ENCODE measurements around the gene MAP3K12. TPM values are rescaled to one million over a fixed set of nuclear protein-coding genes. Genes with fewer than 3 reads are reported as not detected.
"Not testable (repeated sequence)": the region's sequence is repeated elsewhere in the genome, so short reads cannot be mapped to it uniquely, and the experiment has no call there.

The MAP3K12 gene
- total RNA-seq, 1 experiment from 2014 or later = 7.7 TPM

DNA sequence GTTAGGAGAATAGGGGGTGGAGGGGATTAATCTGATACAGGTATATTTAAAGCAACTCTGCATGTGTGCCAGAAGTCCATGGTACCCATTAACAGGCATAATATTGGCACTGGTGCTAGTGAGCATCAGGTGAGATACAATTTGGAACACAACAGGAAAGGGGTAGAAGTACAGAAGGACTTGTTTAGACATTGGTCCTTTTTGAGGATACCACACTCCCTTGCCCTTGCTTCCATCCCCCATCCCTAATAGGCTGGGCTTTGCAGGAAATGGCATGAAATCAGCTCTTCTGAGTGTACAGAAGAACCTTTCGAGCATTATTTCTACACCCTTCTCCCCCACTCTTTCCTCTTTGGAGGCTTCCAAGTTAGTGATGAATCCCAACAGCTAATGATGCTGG is 31.0 kb downstream of the MAP3K12 start:
- DNase-seq (ENCODE audit: low read depth) = no peak

DNA sequence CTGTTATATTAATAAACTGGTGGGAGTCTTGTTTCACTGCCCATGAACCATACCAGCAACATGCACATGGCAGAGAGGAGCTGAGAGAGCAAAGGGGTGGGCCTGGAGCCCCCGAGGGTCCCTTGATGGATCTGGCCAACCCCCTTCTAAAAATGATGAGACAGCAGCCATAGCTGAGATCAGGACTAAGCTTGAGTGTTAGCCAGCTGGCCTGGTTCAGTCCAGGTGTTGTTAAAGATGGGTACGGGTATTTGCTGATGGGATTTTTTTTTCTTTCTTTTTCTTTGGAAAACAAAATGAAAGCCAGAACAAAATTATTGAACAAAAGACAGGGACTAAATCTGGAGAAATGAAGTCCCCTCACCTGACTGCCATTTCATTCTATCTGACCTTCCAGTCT is 31.4 kb downstream of the MAP3K12 start:
- no peak for DNase-seq (ENCODE audit: low read depth)

DNA sequence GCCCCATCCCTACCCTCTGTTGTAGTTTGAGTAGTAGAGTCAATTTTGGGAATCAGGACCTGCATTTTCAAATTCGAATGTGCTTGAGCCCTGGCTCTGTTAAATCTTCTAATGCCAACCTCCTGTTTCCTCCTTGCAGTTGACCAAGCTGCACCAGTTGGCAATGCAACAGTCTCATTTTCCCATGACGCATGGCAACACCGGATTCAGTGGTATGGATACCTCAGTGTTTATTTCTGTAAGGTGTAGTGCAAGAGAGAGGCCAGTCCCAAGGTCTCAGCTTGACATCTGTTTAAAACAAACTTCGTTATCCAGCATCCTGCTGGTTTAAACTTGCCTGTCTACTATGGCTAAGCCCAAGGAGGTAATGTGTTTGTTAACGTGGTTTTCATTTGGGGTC is 32.2 kb downstream of the MAP3K12 start:
- DNase-seq (ENCODE audit: low read depth) = no peak

DNA sequence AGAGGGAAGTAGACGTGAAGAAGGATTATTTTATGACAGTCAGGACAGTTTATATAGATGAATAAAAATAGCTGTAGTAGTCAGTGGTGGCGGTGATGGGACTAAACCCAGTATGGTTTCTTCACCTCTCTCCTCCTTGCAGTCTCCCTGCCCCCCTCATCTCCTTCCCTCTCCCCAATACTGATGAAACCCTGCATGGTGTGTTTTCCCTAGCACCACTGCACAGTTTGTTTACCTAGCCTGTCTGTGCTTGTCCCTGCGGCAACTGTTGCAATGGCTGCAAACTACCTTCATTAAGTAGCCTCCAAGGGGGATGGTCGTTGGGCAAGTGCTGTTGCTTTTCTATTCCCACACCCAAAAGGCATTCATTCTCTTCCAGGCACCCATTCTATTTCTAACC is 32.6 kb downstream of the MAP3K12 start:
- DNase-seq (ENCODE audit: low read depth) = no peak

DNA sequence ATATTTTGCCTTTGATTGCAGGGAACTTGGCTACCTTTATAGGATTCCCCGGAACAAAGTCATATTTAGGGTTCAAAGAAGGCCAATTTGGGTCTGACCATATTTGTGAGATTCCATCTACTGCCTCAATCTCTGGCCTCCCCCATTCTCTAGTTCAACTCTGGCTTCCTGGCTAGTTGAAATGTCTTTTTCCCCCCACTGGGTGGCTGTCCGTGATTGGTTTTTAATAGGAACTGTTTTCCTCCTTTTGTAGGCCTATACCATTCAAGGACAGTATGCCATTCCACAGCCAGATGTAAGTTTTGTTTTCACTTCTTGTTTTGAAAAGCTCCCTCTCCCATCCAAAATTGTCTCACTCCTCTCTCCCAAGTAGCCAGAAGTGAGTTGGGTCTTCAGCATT is 33.6 kb downstream of the MAP3K12 start:
- DNase-seq (ENCODE audit: low read depth) = no peak

DNA sequence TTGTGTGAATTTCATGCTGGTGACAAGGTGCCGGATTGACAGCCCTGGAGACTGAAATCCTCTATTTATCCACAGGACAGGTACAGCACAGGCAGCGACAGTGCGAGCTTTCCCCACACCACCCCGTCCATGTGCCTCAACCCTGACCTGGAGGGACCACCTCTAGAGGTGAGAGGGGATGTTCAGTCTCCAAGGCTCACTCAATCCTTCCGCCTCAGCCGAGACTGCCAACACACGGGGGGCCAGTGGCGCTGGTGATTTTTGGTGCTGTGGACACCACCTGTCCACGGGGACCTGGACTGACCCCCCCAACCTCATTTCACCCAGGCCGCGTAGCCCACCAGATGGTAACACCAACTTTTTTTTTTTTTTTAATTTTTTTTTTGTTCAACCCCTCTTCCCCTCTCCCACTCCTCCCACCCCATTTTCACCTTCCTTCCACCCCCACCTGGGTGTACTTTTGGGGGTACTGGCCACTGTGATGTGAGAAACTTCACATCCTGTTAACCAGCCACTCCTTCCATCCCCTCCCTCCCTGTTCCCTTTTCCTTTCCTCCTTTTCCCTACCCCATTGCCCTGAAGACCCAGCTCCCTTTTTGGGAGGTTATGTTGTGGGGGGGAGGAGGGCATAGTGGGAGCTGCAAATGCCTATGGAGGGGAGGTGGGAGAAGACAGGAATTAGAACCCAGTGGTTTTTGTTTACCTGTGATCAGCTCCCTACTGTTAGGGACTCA is 34.4 kb downstream of the MAP3K12 start:
- no peak for DNase-seq (ENCODE audit: low read depth)

DNA sequence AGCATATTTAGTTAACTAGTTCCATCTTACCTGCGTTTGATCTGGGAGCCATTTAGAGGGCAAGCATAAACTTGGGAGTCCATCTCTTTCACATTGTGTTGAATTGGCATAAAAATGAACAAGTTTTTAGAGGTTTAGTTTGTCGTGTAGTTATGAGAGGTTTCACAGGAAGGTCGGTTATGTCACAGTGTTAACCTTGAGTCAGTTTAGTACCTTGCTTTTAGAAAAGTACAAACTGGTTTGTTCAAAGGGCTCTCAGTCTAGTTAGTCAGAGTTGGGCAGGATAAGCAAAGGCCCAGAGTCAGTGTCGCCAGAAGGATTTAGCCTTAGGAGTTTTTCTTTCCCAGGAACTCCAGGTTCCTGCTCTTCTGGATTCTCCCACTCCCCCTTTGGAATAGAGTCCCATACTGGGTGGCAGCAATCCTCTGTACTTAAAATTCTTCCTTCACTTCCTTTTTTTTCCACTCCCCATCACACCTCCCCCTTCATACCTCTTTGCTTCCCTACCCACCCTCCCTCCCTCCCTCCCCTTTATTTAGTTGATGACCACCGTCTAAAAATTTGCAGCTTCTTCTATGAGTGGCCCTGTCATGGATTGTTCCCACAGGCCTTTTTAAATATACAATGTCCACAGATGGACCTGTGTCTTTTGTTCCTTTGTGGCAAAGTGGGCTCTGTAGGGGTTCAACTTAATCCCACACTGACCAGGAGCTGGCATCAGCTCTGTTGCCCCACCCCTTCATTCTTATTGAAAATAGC is 35.3 kb downstream of the MAP3K12 start:
- DNase-seq (ENCODE audit: low read depth) = no peak

DNA sequence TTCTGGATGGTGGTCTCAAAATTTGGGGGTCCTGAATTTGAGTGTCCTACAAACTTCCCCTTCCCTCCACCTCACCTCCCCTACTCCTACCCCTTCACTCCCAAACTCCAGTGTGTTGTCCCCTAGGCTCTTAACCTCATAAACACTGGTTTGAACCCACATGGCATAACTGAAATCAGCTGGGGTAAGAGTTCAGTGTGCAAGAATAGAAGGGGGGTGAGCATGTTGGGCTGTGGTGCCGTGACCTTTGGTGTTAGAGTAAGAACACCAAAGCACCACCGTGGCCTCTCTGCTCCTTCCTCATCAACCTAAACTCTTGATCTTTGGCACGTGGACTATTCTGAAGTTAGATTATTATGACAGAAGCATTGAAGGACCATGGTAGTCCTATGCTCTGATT is 36.3 kb downstream of the MAP3K12 start:
- DNase-seq (ENCODE audit: low read depth) = no peak

DNA sequence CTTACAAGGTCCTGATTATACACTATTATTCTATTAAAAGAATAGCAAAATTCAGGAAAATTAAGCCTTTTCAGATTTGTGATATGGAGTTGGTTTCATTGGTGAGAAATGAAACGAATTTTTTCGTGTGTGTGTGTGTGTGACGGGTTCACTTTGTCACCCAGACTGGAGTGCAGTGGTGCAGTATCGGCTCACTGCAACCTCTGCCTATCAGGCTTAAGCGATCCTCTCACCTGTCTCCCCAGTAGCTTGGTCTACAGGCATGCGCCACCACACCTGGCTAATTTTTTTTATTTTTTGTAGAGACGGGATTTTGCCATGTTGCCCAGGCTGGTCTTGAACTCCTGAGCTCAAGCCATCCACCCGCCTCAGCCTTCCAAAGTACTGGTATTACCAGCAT is 37.7 kb downstream of the MAP3K12 start:
- DNase-seq (ENCODE audit: low read depth) = no peak

DNA sequence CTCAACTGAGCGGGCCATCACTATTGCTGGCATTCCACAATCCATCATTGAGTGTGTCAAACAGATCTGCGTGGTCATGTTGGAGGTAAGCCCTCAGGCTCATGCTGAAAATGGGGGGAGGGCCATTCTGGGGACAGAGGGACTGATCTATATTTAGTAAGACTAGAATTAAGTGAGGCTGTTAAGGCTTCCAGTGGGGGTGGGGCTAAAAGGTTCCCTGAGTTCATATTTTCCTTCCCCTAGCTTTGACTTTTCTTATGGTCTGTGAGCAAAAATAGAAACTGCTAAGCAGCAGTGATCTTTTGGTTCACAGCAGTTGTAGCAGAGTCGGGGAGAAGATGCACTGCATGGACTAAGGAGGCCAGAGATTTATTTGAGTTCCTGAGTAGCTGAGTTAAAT is 38.2 kb downstream of the MAP3K12 start:
- no peak for DNase-seq (ENCODE audit: low read depth)

DNA sequence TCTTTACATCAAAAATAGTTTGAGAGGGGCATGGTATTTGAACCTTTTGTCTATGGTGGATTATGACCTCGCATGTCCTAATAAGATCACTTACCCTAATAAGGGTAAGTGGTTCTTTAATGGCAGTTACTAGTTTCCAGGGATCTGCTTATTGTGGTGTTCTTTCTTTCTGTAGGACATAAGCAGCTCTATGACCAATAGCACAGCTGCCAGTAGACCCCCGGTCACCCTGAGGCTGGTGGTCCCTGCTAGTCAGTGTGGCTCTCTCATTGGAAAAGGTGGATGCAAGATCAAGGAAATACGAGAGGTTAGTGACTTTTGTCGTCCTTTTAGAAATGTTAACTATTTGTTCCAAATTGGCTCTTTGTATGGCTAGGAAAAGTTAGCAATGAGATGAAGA is 40.2 kb downstream of the MAP3K12 start:
- no peak for DNase-seq (ENCODE audit: low read depth)

DNA sequence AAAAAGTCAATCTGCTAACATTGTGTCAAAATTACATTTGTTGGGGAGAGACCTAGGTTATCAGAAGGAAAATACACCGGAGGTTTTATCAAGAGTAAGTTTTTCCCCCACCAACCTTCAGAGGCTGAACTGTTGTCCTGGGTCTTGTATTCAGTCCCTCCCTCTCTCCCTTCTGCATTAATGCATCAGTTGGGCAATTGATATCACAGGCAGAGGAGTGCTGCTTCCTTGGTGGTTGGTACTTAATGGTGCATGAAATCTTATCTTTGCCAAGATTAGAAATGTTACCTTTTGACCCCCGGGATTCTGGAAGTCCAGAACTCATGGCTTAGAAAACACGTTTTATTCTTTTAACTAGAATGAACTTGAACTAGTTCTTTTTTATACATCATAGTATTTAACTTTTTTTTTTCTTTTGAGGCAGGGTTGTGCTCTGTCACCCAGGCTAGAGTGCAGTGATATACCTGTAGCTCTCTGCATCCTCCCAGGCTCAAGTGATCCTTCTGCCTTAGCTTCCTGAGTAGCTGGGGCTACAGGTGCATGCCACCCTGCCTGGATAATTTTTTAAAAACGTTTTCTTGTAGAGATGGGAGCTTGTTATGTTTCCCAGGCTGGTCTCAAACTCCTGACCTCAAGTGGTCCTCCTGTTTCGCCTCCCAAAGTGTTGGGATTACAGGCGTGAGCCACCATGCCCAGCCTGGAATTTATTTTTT is 42.4 kb downstream of the MAP3K12 start:
- no peak for DNase-seq (ENCODE audit: low read depth)

DNA sequence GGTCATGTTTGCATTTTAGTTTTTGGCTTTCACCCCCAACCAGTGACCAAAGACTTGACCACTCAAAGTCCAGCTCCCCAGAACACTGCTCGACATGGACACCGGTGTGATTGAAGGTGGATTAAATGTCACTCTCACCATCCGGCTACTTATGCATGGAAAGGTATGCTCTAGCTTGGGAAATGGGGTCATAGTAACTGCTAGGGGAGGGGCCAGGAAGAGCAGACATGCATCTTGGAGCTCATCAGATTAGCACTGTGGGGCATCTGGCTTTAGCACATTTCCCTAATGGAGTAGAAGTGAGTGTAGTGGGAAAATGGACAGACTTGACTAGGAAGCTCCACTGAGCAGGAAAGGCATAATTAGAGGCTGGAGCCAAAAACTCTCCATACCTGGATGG is 44.6 kb downstream of the MAP3K12 start:
- no peak for DNase-seq (ENCODE audit: low read depth)

DNA sequence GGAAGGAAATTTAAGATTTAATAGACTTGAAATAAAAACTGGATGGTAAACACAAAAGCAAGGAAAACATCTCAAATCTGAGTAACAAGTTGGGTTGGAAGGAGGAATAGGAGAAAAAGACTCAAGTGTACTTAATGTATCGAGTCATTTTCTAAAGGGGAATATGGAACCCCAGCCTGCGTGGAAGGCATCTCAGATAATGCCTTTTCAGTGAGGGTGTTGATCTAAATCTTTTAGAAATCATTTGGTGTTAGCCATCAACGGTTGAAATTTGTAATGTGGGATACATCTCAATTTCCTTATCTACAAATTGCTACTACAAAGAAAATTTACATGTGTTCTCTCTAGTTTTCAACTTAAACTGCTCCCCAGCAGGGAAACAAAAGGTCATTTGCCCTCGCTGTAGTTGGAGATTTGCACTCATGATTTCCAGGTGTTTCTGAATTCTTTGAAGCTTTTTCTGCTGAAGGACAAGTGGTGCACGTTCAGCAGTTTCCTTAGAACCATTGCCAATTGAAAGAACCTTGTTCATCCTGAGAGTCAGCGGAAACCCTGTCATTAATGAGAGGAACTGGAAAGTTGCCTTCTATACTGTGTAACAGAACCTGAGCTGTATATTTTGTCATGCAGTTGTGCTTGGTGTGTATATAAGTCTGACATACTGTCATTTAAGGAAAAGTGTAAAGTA is 45.2 kb downstream of the MAP3K12 start:
- no peak for DNase-seq (ENCODE audit: low read depth)

DNA sequence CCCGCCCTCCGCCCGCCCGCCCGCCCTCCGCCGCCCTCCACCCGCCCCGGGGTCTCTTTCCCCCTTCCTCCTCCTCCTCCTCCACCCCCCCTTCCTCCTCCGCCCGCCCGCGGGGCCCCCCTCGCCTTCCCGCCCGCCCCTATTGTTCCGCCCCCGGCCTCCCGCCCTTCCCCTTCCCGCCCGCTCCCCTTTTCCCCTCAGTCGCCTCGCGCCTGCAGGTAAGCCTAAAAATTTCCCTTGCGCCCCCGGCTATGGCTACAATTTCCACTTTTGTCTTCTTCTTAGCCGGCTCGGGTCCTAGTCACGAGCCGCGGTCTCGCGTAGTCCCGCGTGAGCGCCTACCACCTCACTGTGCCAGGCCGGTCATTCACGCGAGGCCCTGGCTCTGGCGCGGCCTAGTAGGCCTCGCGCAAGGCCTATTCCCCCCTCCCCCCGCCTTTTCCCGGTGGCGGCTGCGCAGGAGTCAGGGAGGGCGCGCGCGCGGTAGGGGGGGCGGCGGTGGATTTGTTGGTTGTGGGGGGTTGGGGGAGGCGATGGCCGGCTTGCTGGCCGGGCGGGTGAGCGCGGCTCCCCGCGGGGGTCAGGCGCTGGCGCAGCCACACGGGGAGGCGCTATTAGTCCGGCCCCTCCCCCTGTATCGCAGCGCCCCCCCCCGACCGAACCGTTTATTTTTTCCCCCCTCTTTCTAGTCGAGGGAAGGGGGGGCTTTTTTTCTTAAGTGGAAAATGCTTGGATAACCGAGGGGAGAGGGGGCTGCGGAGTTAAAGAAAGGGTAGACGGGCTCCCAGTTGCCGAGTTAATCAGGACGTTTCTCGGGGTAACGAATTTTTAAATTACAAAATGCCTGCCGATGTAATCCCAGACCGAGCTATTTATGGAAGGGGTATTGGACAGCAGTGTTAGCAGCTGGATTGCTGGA is 46.8 kb downstream of the MAP3K12 start:
- DNase-seq (ENCODE audit: low read depth) = peak; percentile 78

DNA sequence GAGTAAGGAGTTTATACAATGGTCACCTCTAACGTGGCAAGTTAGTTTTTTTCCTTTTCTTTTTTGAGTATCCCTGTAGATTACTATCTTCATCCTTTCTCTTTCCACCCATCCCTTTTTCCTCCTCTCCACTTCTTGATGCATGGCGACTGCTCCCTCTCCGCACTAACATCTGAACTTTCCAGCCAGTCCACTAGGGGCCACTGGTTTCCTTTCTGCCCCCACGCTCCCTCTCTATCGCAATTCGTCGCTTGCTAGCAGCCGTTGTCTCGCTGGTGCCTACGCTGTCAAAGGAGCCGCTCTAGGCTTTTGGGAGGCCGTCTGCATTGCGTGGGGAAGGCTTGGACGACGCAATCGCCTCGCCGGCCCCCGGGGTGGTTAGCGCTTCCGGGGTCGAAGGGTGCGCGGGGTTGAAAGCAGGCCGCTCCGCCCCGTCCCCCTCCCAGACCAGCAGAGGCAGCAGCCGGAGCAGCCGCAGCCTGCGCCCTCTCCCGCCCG is 47.5 kb downstream of the MAP3K12 start, which contains the start of gene PCBP2:
PCBP2 (plus strand) TSS at position 442 of the 498 bp plus-strand sequence. CDS start 2,699 bp downstream, outside the sequence.
- DNase-seq (ENCODE audit: low read depth) = peak; percentile 99

DNA sequence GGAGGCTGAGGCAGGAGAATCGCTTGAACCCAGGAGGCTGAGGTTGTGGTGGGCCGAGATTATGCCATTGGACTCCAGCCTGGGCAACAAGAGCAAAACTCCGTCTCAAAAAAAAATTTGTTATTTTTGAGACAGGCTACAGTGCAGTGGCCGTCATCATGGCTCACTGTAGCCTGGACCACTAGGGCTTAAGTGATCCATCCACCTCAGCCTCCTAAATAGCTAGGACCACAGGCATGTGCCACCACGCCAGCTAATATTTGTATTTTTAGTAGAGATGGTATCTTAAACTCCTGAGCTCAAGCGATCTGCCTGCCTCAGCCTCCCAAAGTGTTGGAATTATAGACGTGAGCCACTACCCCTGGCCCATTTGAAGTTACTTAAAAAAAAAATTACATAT is 48.3 kb downstream of the MAP3K12 start:
- DNase-seq (ENCODE audit: low read depth) = no peak

DNA sequence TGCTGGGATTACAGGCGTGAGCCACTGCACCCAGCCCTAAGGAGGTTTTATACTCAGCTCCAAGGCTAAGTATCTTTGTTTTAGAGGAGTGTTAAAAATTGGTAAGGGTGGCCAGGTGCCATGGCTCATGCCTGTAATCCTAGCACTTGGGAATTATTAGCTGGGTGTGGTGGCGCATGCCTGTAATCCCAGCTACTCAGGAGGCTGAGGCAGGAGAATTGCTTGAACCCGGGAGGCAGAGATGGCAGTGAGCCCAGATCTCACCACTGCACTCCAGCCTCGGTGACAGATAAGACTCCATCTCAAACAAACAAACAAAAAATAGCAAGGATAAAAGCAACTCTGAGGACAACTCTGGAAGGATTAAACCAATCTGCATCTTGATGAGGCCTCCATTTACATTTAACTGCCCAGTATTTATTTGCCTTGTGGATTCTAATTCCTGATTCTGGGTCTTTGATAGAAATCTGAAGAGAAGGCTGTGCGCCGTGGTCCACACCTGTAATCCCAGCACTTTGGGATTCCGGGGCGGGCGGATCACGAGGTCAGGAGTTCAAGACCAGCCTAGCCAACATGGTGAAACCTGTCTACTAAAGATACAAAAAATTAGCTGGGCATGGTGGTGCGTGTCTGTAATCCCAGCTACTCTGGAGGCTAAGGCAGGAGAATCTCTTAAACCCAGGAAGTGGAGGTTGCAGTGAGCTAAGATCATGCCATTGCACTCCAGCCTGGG is 54.5 kb downstream of the MAP3K12 start:
- not testable (repeated sequence) for DNase-seq (ENCODE audit: low read depth)

DNA sequence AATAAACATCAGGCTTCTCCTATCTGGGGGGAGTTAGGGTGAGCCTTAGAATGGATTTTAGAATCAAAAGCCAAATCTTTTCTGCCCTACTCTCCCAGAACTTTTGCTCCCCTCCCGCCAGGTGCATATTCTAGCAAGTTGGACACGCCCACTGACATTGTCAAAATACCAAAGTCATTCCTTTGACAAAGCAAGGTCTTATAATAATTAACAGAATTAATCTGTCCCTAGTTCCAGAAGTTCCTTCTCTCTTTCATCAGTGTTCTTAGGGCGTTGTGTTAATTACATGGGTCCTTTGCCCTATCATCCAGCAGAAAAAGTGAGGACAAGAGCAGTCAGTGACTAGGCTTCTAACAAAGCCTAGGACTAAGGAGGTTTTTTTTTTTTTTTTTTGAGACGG is 55.3 kb downstream of the MAP3K12 start:
- no peak for DNase-seq (ENCODE audit: low read depth)
